H1 (cell line): ENCODE data around the gene GPD1L.

ENCODE experiments used
- CTCF ChIP-seq, 3 experiments: IDR thresholded peaks; 1 replicate in 2 of 3; 2 replicates in 1 of 3; pipeline versions ENCODE4 v1.5.1 to v1.6.1; 2011; ENCODE audit warnings: low read length in 3 of 3, mild to moderate bottlenecking in 3 of 3, inconsistent platforms in 2 of 3, low read depth in 1 of 3, moderate library complexity in 1 of 3; ENCODE audit not compliant: insufficient read depth in 1 of 3; ENCODE audit errors: control extremely low read depth in 1 of 3
- EP300 ChIP-seq, 2 experiments: IDR thresholded peaks; 1 replicate in 1 of 2; 2 replicates in 1 of 2; pipeline ENCODE4 v1.6.1; 2011 to 2012; ENCODE audit warnings: low read depth in 2 of 2, low read length in 2 of 2, mild to moderate bottlenecking in 2 of 2, borderline replicate concordance in 1 of 2, inconsistent platforms in 1 of 2, moderate library complexity in 1 of 2
- JUN ChIP-seq: IDR thresholded peaks from 2 replicates; pipeline ENCODE4 v1.6.1; 2011; ENCODE audit warnings: low read depth, mild to moderate bottlenecking, improper control_type of control experiment, low read length
- JUND ChIP-seq: IDR thresholded peaks from 2 replicates; pipeline ENCODE4 v1.6.1; 2011; ENCODE audit warnings: mild to moderate bottlenecking, improper control_type of control experiment, low read length
- MAX ChIP-seq: IDR thresholded peaks from 2 replicates; pipeline ENCODE4 v1.6.1; 2012; ENCODE audit warnings: inconsistent platforms
- NANOG ChIP-seq: IDR thresholded peaks from 2 replicates; pipeline ENCODE4 v1.6.1; 2011; ENCODE audit warnings: low read length, low read depth, mild to moderate bottlenecking, inconsistent platforms; ENCODE audit not compliant: insufficient read depth, poor library complexity, severe bottlenecking
- RFX5 ChIP-seq: IDR thresholded peaks from 2 replicates; pipeline ENCODE4 v1.6.1; 2011; ENCODE audit warnings: low read depth, low read length, improper control_type of control experiment, borderline replicate concordance
- SAP30 ChIP-seq: fragments of 300-600 bp; sonication (generic); IDR thresholded peaks from 2 replicates; pipeline ENCODE4 v1.7.1; 2012; ENCODE audit warnings: low read length, moderate library complexity, mild to moderate bottlenecking, inconsistent platforms; ENCODE audit not compliant: insufficient read depth, insufficient replicate concordance
- TAF1 ChIP-seq: IDR thresholded peaks from 2 replicates; pipeline ENCODE4 v1.6.1; 2011; ENCODE audit warnings: mild to moderate bottlenecking, low read depth, low read length
- TCF12 ChIP-seq: IDR thresholded peaks from 2 replicates; pipeline ENCODE4 v1.6.1; 2011; ENCODE audit warnings: low read depth, mild to moderate bottlenecking, low read length
- TEAD4 ChIP-seq: IDR thresholded peaks from 2 replicates; pipeline ENCODE4 v1.6.1; 2012; ENCODE audit warnings: low read depth, low read length, inconsistent platforms, mixed read lengths
- USF2 ChIP-seq: IDR thresholded peaks from 2 replicates; pipeline ENCODE4 v1.6.1; 2011; ENCODE audit warnings: low read length, improper control_type of control experiment
- YY1 ChIP-seq: IDR thresholded peaks from 2 replicates; pipeline ENCODE4 v1.6.1; 2011; ENCODE audit warnings: low read depth, mild to moderate bottlenecking, low read length
- ZNF274 ChIP-seq: IDR thresholded peaks from 2 replicates; pipeline ENCODE4 v1.7.0; 2012; ENCODE audit warnings: low read length, borderline replicate concordance; ENCODE audit errors: extremely low read depth

GRCh38 chr3:32140943-32141342, 34.5 kb downstream of the GPD1L start:
- TF ChIP-seq ZNF274: no peak
- TF ChIP-seq YY1: no peak
- TF ChIP-seq NANOG: no peak
- TF ChIP-seq RFX5: no peak
- TF ChIP-seq EP300 (IDR thresholded peaks at IDR 0.05; ENCODE audit: borderline replicate concordance in 1 of 2, low read depth in 2 of 2, low read length in 2 of 2): no peak
- TF ChIP-seq TEAD4: no peak
- TF ChIP-seq CTCF (IDR thresholded peaks at IDR 0.05; ENCODE audit: control extremely low read depth in 1 of 3, insufficient read depth in 1 of 3, low read depth in 1 of 3, low read length in 3 of 3): no peak
- no peak for TF ChIP-seq TAF1
- no peak for TF ChIP-seq SAP30
- TF ChIP-seq MAX: no peak
- no peak for TF ChIP-seq JUND
- TF ChIP-seq USF2: no peak
- no peak for TF ChIP-seq TCF12
- TF ChIP-seq JUN: no peak
